22Rv1 (cell line): ENCODE data around the gene GGT1.

Source experiments
- CTCF ChIP-seq: fragments of 450-650 bp; IDR thresholded peaks from 2 replicates; pipeline ENCODE4 v1.5.1; 2017; ENCODE audit warnings: mild to moderate bottlenecking
- ZFX ChIP-seq: fragments of 450-650 bp; IDR thresholded peaks from 2 replicates; pipeline ENCODE4 v1.6.1; 2017; ENCODE audit warnings: antibody characterized with exemption, borderline replicate concordance

- TF ChIP-seq ZFX = no peak
- no peak for TF ChIP-seq CTCF
Measured at GRCh38 chr22:24595228-24595627, 7.8 kb upstream of the GGT1 start.
